ENCODE results near the gene L1TD1. TPM values are rescaled to one million over a fixed set of nuclear protein-coding genes. Genes with fewer than 3 reads are reported as not detected.
"Not testable (repeated sequence)": the region's sequence is repeated elsewhere in the genome, so short reads cannot be mapped to it uniquely, and the experiment has no call there.

The L1TD1 gene
- total RNA-seq, 2 experiments from 2014 or later = not detected

GRCh38 chr1:62183164-62184020 is 11.3 kb upstream of the L1TD1 start:
- H3K4me3 Mint-ChIP-seq; H3K36me3 Mint-ChIP-seq (ENCODE audit: low read depth); H3K27me3 Mint-ChIP-seq; POLR2A ChIA-PET; H3K4me1 Mint-ChIP-seq; H3K27ac Mint-ChIP-seq; DNase-seq; H3K9me3 Mint-ChIP-seq: not testable (repeated sequence)
- CTCF ChIA-PET = interaction anchor here (2.7 kb wide), 1 partner anchor 8 kb away, joined by 14 read pairs; no protein-coding TSS in a partner anchor

- H3K4me3 Mint-ChIP-seq = no peak overlapping the region
- ChIA-PET CTCF (interaction anchor here (2.7 kb wide), 1 partner anchor 9 kb away, joined by 14 read pairs; no protein-coding TSS in a partner anchor), POLR2A (no interaction called here)
- H3K27ac Mint-ChIP-seq = no peak overlapping the region
- H3K36me3 Mint-ChIP-seq (ENCODE audit: low read depth) = no peaks in the 10 kb centered on the region
- DNase-seq = no peak
- H3K4me1 Mint-ChIP-seq = no peaks in the 10 kb centered on the region
- peaks cover 8% of the 10 kb centered on the region for H3K27me3 Mint-ChIP-seq
- H3K9me3 Mint-ChIP-seq = no peaks in the 10 kb centered on the region
Measured at GRCh38 chr1:62184336-62184735, 10.3 kb upstream of the L1TD1 start.

GRCh38 chr1:62185233-62185632 is 9.4 kb upstream of the L1TD1 start:
- H3K27me3 Mint-ChIP-seq; DNase-seq; POLR2A ChIA-PET; H3K36me3 Mint-ChIP-seq (ENCODE audit: low read depth); H3K4me1 Mint-ChIP-seq; H3K4me3 Mint-ChIP-seq; H3K9me3 Mint-ChIP-seq; H3K27ac Mint-ChIP-seq: not testable (repeated sequence)
- CTCF ChIA-PET = interaction anchor here (2.7 kb wide), 1 partner anchor 10 kb away, joined by 14 read pairs; no protein-coding TSS in a partner anchor

GRCh38 chr1:62185677-62186076 is 9.0 kb upstream of the L1TD1 start:
- DNase-seq = no peak
- Mint-ChIP-seq H3K9me3 (no peaks in the 10 kb centered on the region), H3K4me3 (no peak overlapping the region), H3K36me3 (ENCODE audit: low read depth) (no peaks in the 10 kb centered on the region), H3K27me3 (peaks cover 8% of the 10 kb centered on the region), H3K4me1 (no peaks in the 10 kb centered on the region), H3K27ac (no peak overlapping the region)
- POLR2A ChIA-PET = no interaction called here
- CTCF ChIA-PET = interaction anchor here (0.7 to 2.7 kb wide), 2 partner anchors 10 to 480 kb away, joined by 3 to 14 read pairs; no protein-coding TSS in a partner anchor

DNA sequence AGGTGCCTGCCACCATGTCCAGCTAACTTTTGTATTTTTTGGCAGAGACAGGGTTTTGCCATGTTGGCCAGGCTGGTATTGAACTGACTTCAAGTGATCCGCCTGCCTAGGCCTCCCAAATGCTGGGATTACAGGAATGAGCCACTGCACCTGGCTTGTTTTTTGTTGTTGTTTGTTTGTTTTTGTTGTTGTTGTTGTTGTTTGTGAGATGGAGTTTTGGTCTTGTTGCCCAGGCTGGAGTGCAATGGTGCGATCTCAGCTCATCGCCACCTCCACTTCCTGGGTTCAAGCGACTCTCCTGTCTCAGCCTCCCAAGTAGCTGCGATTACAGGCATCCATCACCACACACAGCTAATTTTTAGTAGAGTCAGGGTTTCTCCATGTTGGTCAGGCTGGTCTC is 7.1 kb upstream of the L1TD1 start:
- Mint-ChIP-seq H3K4me1 (no peaks in the 10 kb centered on the region), H3K36me3 (ENCODE audit: low read depth) (no peaks in the 10 kb centered on the region), H3K4me3 (no peak overlapping the region), H3K9me3 (no peaks in the 10 kb centered on the region), H3K27me3 (no peaks in the 10 kb centered on the region), H3K27ac (no peak overlapping the region)
- POLR2A ChIA-PET = no interaction called here
- CTCF ChIA-PET = interaction anchor here (0.7 kb wide), 1 partner anchor 222 kb away, joined by 3 read pairs; no protein-coding TSS in a partner anchor
- no peak for DNase-seq

- POLR2A ChIA-PET = no interaction called here
- Mint-ChIP-seq H3K27me3 (no peaks in the 10 kb centered on the region), H3K4me1 (no peaks in the 10 kb centered on the region), H3K9me3 (no peaks in the 10 kb centered on the region), H3K36me3 (ENCODE audit: low read depth) (no peaks in the 10 kb centered on the region), H3K4me3 (no peak overlapping the region), H3K27ac (no peak overlapping the region)
- CTCF ChIA-PET = no interaction called here
- DNase-seq = no peak
Measured at GRCh38 chr1:62188111-62188510, 6.5 kb upstream of the L1TD1 start.

DNA sequence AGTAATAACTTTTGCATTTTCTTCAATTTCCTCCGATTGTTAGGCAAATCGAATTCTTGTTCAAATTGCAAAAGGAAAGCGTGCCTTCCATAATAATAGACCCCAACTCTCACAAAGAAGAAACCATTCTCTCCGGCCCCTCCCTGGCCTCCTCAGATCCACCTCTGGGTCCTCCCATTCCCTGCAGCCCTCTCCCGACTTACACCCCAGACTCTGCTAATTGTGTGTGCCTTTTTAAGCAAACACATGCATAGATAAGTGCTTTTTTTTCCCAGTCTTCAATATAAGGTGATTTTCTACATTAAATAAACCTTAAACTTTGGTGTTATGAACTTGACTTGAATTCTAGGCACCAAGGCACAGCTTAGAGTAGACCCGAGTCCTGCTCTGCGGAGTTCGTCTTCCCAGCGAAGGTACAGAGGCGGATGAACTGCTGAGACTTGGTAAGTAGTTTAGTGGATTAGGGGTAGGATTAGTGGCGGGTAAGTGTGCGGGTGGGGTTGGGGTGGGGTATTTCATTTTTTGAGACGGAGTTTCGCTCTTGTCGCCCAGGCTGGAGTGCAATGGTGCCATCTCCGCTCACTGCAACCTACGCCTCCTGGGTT is 1.5 kb downstream of the L1TD1 start:
- no peak overlapping the region for H3K4me3 Mint-ChIP-seq
- no peaks in the 10 kb centered on the region for H3K4me1 Mint-ChIP-seq
- ChIA-PET CTCF (no interaction called here), POLR2A (no interaction called here)
- H3K27me3 Mint-ChIP-seq = peaks cover 24% of the 10 kb centered on the region
- DNase-seq = no peak
- no peak overlapping the region for H3K27ac Mint-ChIP-seq
- peaks cover 5% of the 10 kb centered on the region for H3K36me3 Mint-ChIP-seq (ENCODE audit: low read depth)
- no peaks in the 10 kb centered on the region for H3K9me3 Mint-ChIP-seq

GRCh38 chr1:62198069-62198780 is 3.6 kb downstream of the L1TD1 start:
- H3K27ac Mint-ChIP-seq = no peak overlapping the region
- H3K27me3 Mint-ChIP-seq = peaks cover 25% of the 10 kb centered on the region
- no peak for DNase-seq
- ChIA-PET CTCF (interaction anchor here (1.2 kb wide), 1 partner anchor 113 kb away, joined by 4 read pairs; no protein-coding TSS in a partner anchor), POLR2A (no interaction called here)
- no peaks in the 10 kb centered on the region for H3K4me1 Mint-ChIP-seq
- no peak overlapping the region for H3K4me3 Mint-ChIP-seq
- H3K9me3 Mint-ChIP-seq = no peaks in the 10 kb centered on the region
- H3K36me3 Mint-ChIP-seq (ENCODE audit: low read depth) = peaks cover 5% of the 10 kb centered on the region

DNA sequence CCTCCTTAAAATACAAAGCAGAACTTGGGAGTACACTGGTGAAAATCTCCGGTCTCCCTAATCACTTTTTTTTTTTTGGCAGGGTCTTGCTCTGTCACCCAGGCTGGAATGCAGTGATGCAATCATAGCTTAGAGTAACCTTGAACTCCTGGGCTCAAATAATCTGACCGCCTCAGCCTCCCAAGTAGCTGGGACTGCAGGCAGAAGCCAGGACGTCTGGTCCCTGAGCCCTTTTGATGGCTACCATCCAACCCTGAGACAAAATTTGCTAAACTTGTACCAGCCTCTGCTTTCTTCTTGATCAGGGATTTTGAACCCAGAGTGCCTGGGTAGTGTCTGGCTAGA is 4.1 kb downstream of the L1TD1 start:
- Mint-ChIP-seq H3K4me1 (no peaks in the 10 kb centered on the region), H3K27ac (no peak overlapping the region), H3K9me3 (no peaks in the 10 kb centered on the region), H3K27me3 (peaks cover 23% of the 10 kb centered on the region), H3K36me3 (ENCODE audit: low read depth) (peaks cover 5% of the 10 kb centered on the region), H3K4me3 (no peak overlapping the region)
- ChIA-PET POLR2A (no interaction called here), CTCF (interaction anchor here (1.2 kb wide), 1 partner anchor 112 kb away, joined by 4 read pairs; no protein-coding TSS in a partner anchor)
- no peak for DNase-seq

DNA sequence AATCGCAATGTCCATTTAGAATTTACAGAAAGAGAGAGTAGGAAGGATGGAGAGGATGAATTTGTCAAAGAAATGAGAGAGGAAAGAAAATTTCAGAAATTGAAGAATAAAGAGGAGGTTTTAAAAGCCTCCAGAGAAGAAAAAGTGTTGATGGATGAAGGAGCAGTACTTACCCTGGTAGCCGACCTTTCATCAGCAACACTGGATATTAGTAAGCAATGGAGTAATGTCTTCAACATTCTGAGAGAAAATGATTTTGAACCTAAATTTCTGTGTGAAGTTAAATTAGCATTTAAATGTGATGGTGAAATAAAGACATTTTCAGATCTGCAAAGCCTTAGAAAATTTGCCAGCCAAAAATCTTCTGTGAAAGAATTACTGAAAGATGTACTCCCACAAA is 12.5 kb downstream of the L1TD1 start:
- Mint-ChIP-seq H3K9me3 (peaks cover 8% of the 10 kb centered on the region), H3K36me3 (ENCODE audit: low read depth) (peaks cover 2% of the 10 kb centered on the region), H3K4me3 (no peak overlapping the region), H3K4me1 (peaks cover 9% of the 10 kb centered on the region), H3K27ac (no peak overlapping the region), H3K27me3 (peaks cover 5% of the 10 kb centered on the region)
- DNase-seq = no peak
- CTCF ChIA-PET = no interaction called here
- POLR2A ChIA-PET = no interaction called here

GRCh38 chr1:62208087-62208486 is 13.4 kb downstream of the L1TD1 start:
- DNase-seq = no peak
- no peak overlapping the region for H3K27ac Mint-ChIP-seq
- CTCF ChIA-PET = no interaction called here
- H3K27me3 Mint-ChIP-seq = peaks cover 4% of the 10 kb centered on the region
- no peak overlapping the region for H3K4me3 Mint-ChIP-seq
- H3K4me1 Mint-ChIP-seq = peaks cover 9% of the 10 kb centered on the region
- peaks cover 2% of the 10 kb centered on the region for H3K36me3 Mint-ChIP-seq (ENCODE audit: low read depth)
- H3K9me3 Mint-ChIP-seq = peaks cover 8% of the 10 kb centered on the region
- POLR2A ChIA-PET = no interaction called here

GRCh38 chr1:62208970-62209369 is 14.3 kb downstream of the L1TD1 start:
- POLR2A ChIA-PET = no interaction called here
- Mint-ChIP-seq H3K4me1 (peaks cover 9% of the 10 kb centered on the region), H3K27me3 (peaks cover 4% of the 10 kb centered on the region), H3K4me3 (no peak overlapping the region), H3K9me3 (peaks cover 8% of the 10 kb centered on the region), H3K27ac (no peak overlapping the region), H3K36me3 (ENCODE audit: low read depth) (peaks cover 2% of the 10 kb centered on the region)
- CTCF ChIA-PET = interaction anchor here (0.6 kb wide), 1 partner anchor 183 kb away, joined by 3 read pairs; no protein-coding TSS in a partner anchor
- no peak for DNase-seq

GRCh38 chr1:62209931-62210595 is 15.4 kb downstream of the L1TD1 start:
- H3K27me3 Mint-ChIP-seq = peaks cover 4% of the 10 kb centered on the region
- POLR2A ChIA-PET = no interaction called here

More at GRCh38 chr1:62209931-62210595, 15.4 kb downstream of the L1TD1 start:
- Mint-ChIP-seq H3K4me3 (no peak overlapping the region), H3K27ac (no peak overlapping the region), H3K4me1 (peaks cover 9% of the 10 kb centered on the region), H3K36me3 (ENCODE audit: low read depth) (peaks cover 2% of the 10 kb centered on the region), H3K9me3 (peaks cover 8% of the 10 kb centered on the region)
- CTCF ChIA-PET = no interaction called here
- DNase-seq = no peak
